ENCODE results near the gene BIN2. TPM values are rescaled to one million over a fixed set of nuclear protein-coding genes. Genes with fewer than 3 reads are reported as not detected.

The BIN2 gene
- total and polyA plus RNA-seq, 9 of the 15 experiments (the other 6 are each of a cell fraction or from before 2014, with no cell fraction given), result 0.04 to 0.39 (median 0.25) TPM; not detected in 1

GRCh38 chr12:51326698-51327439 lies 2.9 kb upstream of the BIN2 start (continued):
- TF ChIP-seq TCF3 (CRISPR knock-in tag; IDR thresholded peaks at IDR 0.05) (peak; percentile 39; the same call in 1 of the 2 replicates), KLF16 (IDR thresholded peaks at IDR 0.05) (no peak), CREBBP (IDR thresholded peaks at IDR 0.05; ENCODE audit: low read depth, low read length) (no peak), ZNF408 (CRISPR knock-in tag; IDR thresholded peaks at IDR 0.05; ENCODE audit: low read depth) (no peak), FOSL1 (tag; conservative IDR thresholded peaks at IDR 0.05) (peak; percentile 59), ZNF197 (CRISPR knock-in tag; IDR thresholded peaks at IDR 0.05; ENCODE audit: low read depth) (no peak), WHSC1 (IDR thresholded peaks at IDR 0.05; ENCODE audit: low read length) (no peak), RFX7 (CRISPR knock-in tag; IDR thresholded peaks at IDR 0.05) (no peak), ZBTB7A (IDR thresholded peaks at IDR 0.05; ENCODE audit: borderline replicate concordance, control insufficient read depth, low read depth, low read length) (no peak), ZNF277 (CRISPR knock-in tag; IDR thresholded peaks at IDR 0.05; ENCODE audit: borderline replicate concordance) (no peak), SMARCE1 (IDR thresholded peaks at IDR 0.05) (peak; percentile 94), TEAD1 (CRISPR knock-in tag; IDR thresholded peaks at IDR 0.05) (peak in 1 of 2 experiments; percentile 74; a peak in 1 of 4 replicates), CHD1 (IDR thresholded peaks at IDR 0.05; ENCODE audit: low read length) (no peak), ZNF589 (CRISPR knock-in tag; IDR thresholded peaks at IDR 0.05; ENCODE audit: low read depth) (peak; percentile 29; the same call in 1 of the 2 replicates), EGR1 (conservative IDR thresholded peaks at IDR 0.05) (no peak), ZFP30 (CRISPR knock-in tag; IDR thresholded peaks at IDR 0.05; ENCODE audit: borderline replicate concordance) (no peak), U2AF1 (optimal IDR thresholded peaks at IDR 0.05; ENCODE audit: low read depth, low read length) (no peak), FUS (optimal IDR thresholded peaks at IDR 0.05; ENCODE audit: low read depth, low read length) (no peak), SIRT6 (IDR thresholded peaks at IDR 0.05; ENCODE audit: low read depth, low read length) (no peak), GATAD2A (IDR thresholded peaks at IDR 0.05) (peak; percentile 34; the same call in 1 of the 2 replicates), ZNF212 (CRISPR knock-in tag; IDR thresholded peaks at IDR 0.05) (no peak), BRF1 (IDR thresholded peaks at IDR 0.05; ENCODE audit: borderline replicate concordance, extremely low read depth, insufficient read length) (no peak), ZNF41 (CRISPR knock-in tag; conservative IDR thresholded peaks at IDR 0.05) (no peak), ZNF511 (CRISPR knock-in tag; IDR thresholded peaks at IDR 0.05) (no peak), KDM2B (CRISPR knock-in tag; IDR thresholded peaks at IDR 0.05) (no peak)
- TF ChIP-seq, protein P1, sequence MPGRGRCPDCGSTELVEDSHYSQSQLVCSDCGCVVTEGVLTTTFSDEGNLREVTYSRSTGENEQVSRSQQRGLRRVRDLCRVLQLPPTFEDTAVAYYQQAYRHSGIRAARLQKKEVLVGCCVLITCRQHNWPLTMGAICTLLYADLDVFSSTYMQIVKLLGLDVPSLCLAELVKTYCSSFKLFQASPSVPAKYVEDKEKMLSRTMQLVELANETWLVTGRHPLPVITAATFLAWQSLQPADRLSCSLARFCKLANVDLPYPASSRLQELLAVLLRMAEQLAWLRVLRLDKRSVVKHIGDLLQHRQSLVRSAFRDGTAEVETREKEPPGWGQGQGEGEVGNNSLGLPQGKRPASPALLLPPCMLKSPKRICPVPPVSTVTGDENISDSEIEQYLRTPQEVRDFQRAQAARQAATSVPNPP (IDR thresholded peaks at IDR 0.05; ENCODE audit: borderline replicate concordance, insufficient read depth, insufficient read length), result no peak

Data from K562 (cell line).